Left lung (tissue), 14 donors: ENCODE results near the gene IFT27. TPM values are rescaled to one million over a fixed set of nuclear protein-coding genes. Genes with fewer than 3 reads are reported as not detected.

Source experiments
- ATAC-seq: fragments of 200-7000 bp; cut with Tn5 transposase; one replicate; pipeline ENCODE4 v1.9.1; 2020; ENCODE audit warnings: moderate library complexity
- DNase-seq, 4 donors: peaks; one replicate each; pipeline ENCODE4 v3.0.0-alpha.2; 2013 to 2020
- H3K27ac ChIP-seq, 2 donors: fragments of 200-600 bp; sonication (generic) in 1 of 2; one replicate each; pipeline versions ENCODE4 v1.5.0 to v1.8.0; 2020 to 2021
- H3K27me3 ChIP-seq, 2 donors: fragments of 200-600 bp; sonication (generic) in 1 of 2; one replicate each; pipeline versions ENCODE4 v1.5.0 to v1.8.0; 2020 to 2021
- H3K36me3 ChIP-seq, 2 donors: fragments of 200-600 bp; sonication (generic) in 1 of 2; one replicate each; pipeline versions ENCODE4 v1.5.0 to v1.8.0; 2020 to 2021
- H3K4me1 ChIP-seq, 2 donors: fragments of 200-600 bp; one replicate each; pipeline ENCODE4 v1.8.0; 2021
- H3K4me3 ChIP-seq, 2 donors: fragments of 200-600 bp; sonication (generic) in 1 of 2; one replicate each; pipeline versions ENCODE4 v1.5.0 to v1.8.0; 2020 to 2021; ENCODE audit warnings: mild to moderate bottlenecking in 1 of 2
- H3K9me3 ChIP-seq, 2 donors: fragments of 200-600 bp; sonication (generic) in 1 of 2; one replicate each; pipeline versions ENCODE4 v1.5.0 to v1.8.0; 2020 to 2021
- CTCF ChIP-seq, 2 donors: fragments of 200-600 bp; sonication (generic) in 1 of 2; IDR thresholded peaks; one replicate each; pipeline versions ENCODE4 v1.5.0 to v1.8.0; 2021; ENCODE audit warnings: antibody characterized with exemption in 2 of 2
- intact Hi-C, 2 donors: fragments of 100-400 bp; cut with DNase I; formaldehyde crosslinking; loops; one replicate each; pipeline versions ENCODE4 v1.11.2 to v1.14.2; 2022
- long read RNA-seq, 12 donors: library from polyadenylated mRNA in 2 of 12; unstranded in 2 of 12; transcript quantifications; one replicate each; pipeline ENCODE4 v2.0.0 and lab custom pipeline, GENCODE V29; 2019 to 2026
- polyA plus RNA-seq, 6 donors: library from polyadenylated mRNA; unstranded; fragments of 120-200 nt; gene quantifications; one replicate each; pipeline ENCODE4 v1.2.1, GENCODE V29; 2013; ENCODE audit not compliant: insufficient read length in 6 of 6
- total RNA-seq, 2 donors: library from RNA; stranded (reverse); fragmentation: NEBNext Ultra II Directional; extraction: Animal tissue kit (Norgen Biotek cat#: 25700); gene quantifications; one replicate each; pipeline ENCODE4 v1.2.1, GENCODE V29; 2021
- donor health status: DM: no; HTN: yes; CAD: no.
- donor health status: DM: no; HTN: no; CAD: no.

Gene IFT27
- total RNA-seq (10 to 100 TPM; 24.5 to 28.0 TPM), polyA plus RNA-seq (10 to 100 TPM; 41.4 to 59.0 (median 50.7) TPM)
- long read RNA-seq, donor 1, transcript IFT27-205 (7 exons, 1,095 nt), result major isoform, 15 of 38 reads
- long read RNA-seq, donor 1, partial matches to known transcripts, result 21 of 38 reads
- long read RNA-seq, donor 1, other reads (novel, unspliced or antisense), result 0 of 38 reads
- long read RNA-seq, donor 2, transcript IFT27-205 (7 exons, 1,095 nt), result major isoform, 16 of 22 reads
- long read RNA-seq, donor 2, partial matches to known transcripts, result 5 of 22 reads
- long read RNA-seq, donor 2, other reads (novel, unspliced or antisense), result 0 of 22 reads
- long read RNA-seq, donor 3, transcript IFT27-205 (7 exons, 1,095 nt), result major isoform, 9 of 16 reads
- long read RNA-seq, donor 3, partial matches to known transcripts, result 6 of 16 reads
- long read RNA-seq, donor 3, other reads (novel, unspliced or antisense), result 0 of 16 reads
- long read RNA-seq, donor 4, transcript IFT27-205 (7 exons, 1,095 nt), result major isoform, 12 of 22 reads
- long read RNA-seq, donor 4, partial matches to known transcripts, result 1 of 22 reads
- long read RNA-seq, donor 4, other reads (novel, unspliced or antisense), result 8 of 22 reads
- long read RNA-seq, donor 5, transcript IFT27-205 (7 exons, 1,095 nt), result major isoform, 21 of 39 reads
- long read RNA-seq, donor 5, partial matches to known transcripts, result 16 of 39 reads
- long read RNA-seq, donor 5, other reads (novel, unspliced or antisense), result 0 of 39 reads
- long read RNA-seq, donor 6, transcript IFT27-205 (7 exons, 1,095 nt), result major isoform, 16 of 22 reads
- long read RNA-seq, donor 6, partial matches to known transcripts, result 6 of 22 reads
- long read RNA-seq, donor 6, other reads (novel, unspliced or antisense), result 0 of 22 reads
- long read RNA-seq, donor 7, transcript IFT27-205 (7 exons, 1,095 nt), result major isoform, 9 of 15 reads
- long read RNA-seq, donor 7, partial matches to known transcripts, result 5 of 15 reads
- long read RNA-seq, donor 7, other reads (novel, unspliced or antisense), result 0 of 15 reads
- long read RNA-seq, donor 8, transcript IFT27-205 (7 exons, 1,095 nt), result major isoform, 10 of 19 reads
- long read RNA-seq, donor 8, partial matches to known transcripts, result 9 of 19 reads
- long read RNA-seq, donor 8, other reads (novel, unspliced or antisense), result 0 of 19 reads
- long read RNA-seq, donor 9, result 0 reads
- long read RNA-seq, donor 10, transcript IFT27-205 (7 exons, 1,095 nt), result major isoform, 22 of 27 reads
- long read RNA-seq, donor 10, partial matches to known transcripts, result 0 of 27 reads
- long read RNA-seq, donor 10, other reads (novel, unspliced or antisense), result 4 of 27 reads
- long read RNA-seq, donor 11, transcript IFT27-205 (7 exons, 1,095 nt), result major isoform, 22 of 36 reads
- long read RNA-seq, donor 11, partial matches to known transcripts, result 7 of 36 reads
- long read RNA-seq, donor 11, other reads (novel, unspliced or antisense), result 5 of 36 reads
- long read RNA-seq, donor 12, transcript IFT27-205 (7 exons, 1,095 nt), result major isoform, 9 of 10 reads
- long read RNA-seq, donor 12, partial matches to known transcripts, result 0 of 10 reads
- long read RNA-seq, donor 12, other reads (novel, unspliced or antisense), result 0 of 10 reads

GRCh38 chr22:36775964-36776669 lies at the start of gene IFT27:
Gene IFT27 (minus strand): TSS chr22:36776119. CDS start chr22:36775707, 412 bp downstream.
- no peaks in the 10 kb centered on the region for H3K36me3 ChIP-seq
- ATAC-seq, result peak; percentile 95
- H3K27me3 ChIP-seq, result no peaks in the 10 kb centered on the region
- no peaks in the 10 kb centered on the region for H3K9me3 ChIP-seq
- intact Hi-C loops, result no loop called here
- peak; percentile 95 to 100 (median 100) for DNase-seq
- H3K4me3 ChIP-seq, result peak within 1 kb of the TSS; percentile 81 to 100
- peaks cover 5 to 18% of the 10 kb centered on the region in 2 donors for H3K4me1 ChIP-seq
- H3K27ac ChIP-seq, result peak within 1 kb of the TSS; percentile 48 to 79
- TF ChIP-seq CTCF (IDR thresholded peaks at IDR 0.05), result no peak

- DNase-seq (no peak), ATAC-seq (no peak)
- H3K27me3 ChIP-seq, result peaks cover 21 to 81% of the 10 kb centered on the region in 2 donors
- intact Hi-C loops, result no loop called here
- no peak for TF ChIP-seq CTCF (IDR thresholded peaks at IDR 0.05)
- no peak overlapping the region for H3K27ac ChIP-seq
- no peak overlapping the region for H3K4me3 ChIP-seq
- no peaks in the 10 kb centered on the region for H3K4me1 ChIP-seq
- no peaks in the 10 kb centered on the region for H3K36me3 ChIP-seq
- H3K9me3 ChIP-seq, result no peaks in the 10 kb centered on the region
Measured at GRCh38 chr22:36824655-36825054, 48.7 kb upstream of the IFT27 start.

- Histone ChIP-seq H3K9me3 (no peaks in the 10 kb centered on the region), H3K4me3 (no peak overlapping the region), H3K27me3 (peaks cover 35 to 86% of the 10 kb centered on the region in 2 donors), H3K27ac (no peak overlapping the region), H3K36me3 (no peaks in the 10 kb centered on the region), H3K4me1 (no peaks in the 10 kb centered on the region)
- intact Hi-C loops, result no loop called here
- TF ChIP-seq CTCF (IDR thresholded peaks at IDR 0.05), result no peak
- ATAC-seq, result no peak
- no peak for DNase-seq
Measured at GRCh38 chr22:36823186-36823839, 47.4 kb upstream of the IFT27 start.

- H3K4me3 ChIP-seq, result no peak overlapping the region
- TF ChIP-seq CTCF (IDR thresholded peaks at IDR 0.05), result no peak
- peaks cover 42 to 86% of the 10 kb centered on the region in 2 donors for H3K27me3 ChIP-seq
- no peaks in the 10 kb centered on the region for H3K9me3 ChIP-seq
- DNase-seq (no peak), ATAC-seq (no peak)
- no peaks in the 10 kb centered on the region for H3K36me3 ChIP-seq
- intact Hi-C loops, result no loop called here
- no peak overlapping the region for H3K27ac ChIP-seq
- no peaks in the 10 kb centered on the region for H3K4me1 ChIP-seq
Measured at GRCh38 chr22:36822581-36822980, 46.7 kb upstream of the IFT27 start.
